GM18499 (cell line): ENCODE results near the gene ING2.

ENCODE experiments used
- ATAC-seq: cut with Tn5 transposase; IDR thresholded peaks from one replicate; pipeline ENCODE4 v1.9.1; 2021; ENCODE audit warnings: moderate number of reproducible peaks; ENCODE audit not compliant: insufficient read depth, unreplicated experiment

The ING2 gene

GRCh38 chr4:183495184-183495583 is 9.7 kb upstream of the ING2 start:
- ATAC-seq, result no peak

GRCh38 chr4:183499389-183499788 is 5.5 kb upstream of the ING2 start:
- ATAC-seq, result no peak

- ATAC-seq, result no peak
Observed at GRCh38 chr4:183499801-183500200, 5.1 kb upstream of the ING2 start.

- ATAC-seq, result no peak
Observed at GRCh38 chr4:183503497-183504063, 1.3 kb upstream of the ING2 start.

GRCh38 chr4:183504064-183504929 is 561 bp upstream of the ING2 start:
- peak; percentile 58 for ATAC-seq

- peak; percentile 28 for ATAC-seq
Observed at GRCh38 chr4:183505611-183506388, 942 bp downstream of the ING2 start.

- no peak for ATAC-seq
Observed at GRCh38 chr4:183506389-183506735, 1.5 kb downstream of the ING2 start.

GRCh38 chr4:183507925-183508696 is 3.3 kb downstream of the ING2 start:
- no peak for ATAC-seq

- ATAC-seq, result no peak
Observed at GRCh38 chr4:183508697-183509335, 4.0 kb downstream of the ING2 start.

GRCh38 chr4:183515411-183515810 is 10.6 kb downstream of the ING2 start:
- ATAC-seq, result no peak

GRCh38 chr4:183517194-183517593 is 12.3 kb downstream of the ING2 start:
- no peak for ATAC-seq

- no peak for ATAC-seq
Observed at GRCh38 chr4:183517781-183518180, 12.9 kb downstream of the ING2 start.

GRCh38 chr4:183522821-183523220 is 18.0 kb downstream of the ING2 start:
- no peak for ATAC-seq

GRCh38 chr4:183527326-183527725 is 22.5 kb downstream of the ING2 start:
- no peak for ATAC-seq

- ATAC-seq, result no peak
Observed at GRCh38 chr4:183532821-183533220, 28.0 kb downstream of the ING2 start.

GRCh38 chr4:183533698-183534097 is 28.8 kb downstream of the ING2 start:
- no peak for ATAC-seq

GRCh38 chr4:183540410-183541009 is 35.7 kb downstream of the ING2 start:
- no peak for ATAC-seq

GRCh38 chr4:183541010-183541751 is 36.3 kb downstream of the ING2 start:
- no peak for ATAC-seq

- ATAC-seq, result no peak
Observed at GRCh38 chr4:183541752-183542040, 36.8 kb downstream of the ING2 start.
